ENCODE measurements around the gene CDS2. TPM values are rescaled to one million over a fixed set of nuclear protein-coding genes. Genes with fewer than 3 reads are reported as not detected.

The CDS2 gene
- polyA plus RNA-seq, 1 donor from 2014 or later: 66.7 TPM

- H4K20me1 ChIP-seq (ENCODE audit: insufficient read depth): no peaks in the 10 kb centered on the region
- no peaks in the 10 kb centered on the region for H3K9me2 ChIP-seq (ENCODE audit: insufficient read depth, low read length)
- no peak overlapping the region for H3K4me3 ChIP-seq (ENCODE audit: low read length)
- H3K36me3 ChIP-seq (ENCODE audit: insufficient read depth, low read length): no peaks in the 10 kb centered on the region
- no peak overlapping the region for H3K27ac ChIP-seq (ENCODE audit: low read length)
- H3K9ac ChIP-seq (ENCODE audit: low read length): no peak overlapping the region
- H3K79me2 ChIP-seq (replicated peaks; ENCODE audit: insufficient read depth, low read length): no peaks in the 10 kb centered on the region
- TF ChIP-seq RAD21 (conservative IDR thresholded peaks at IDR 0.05): no peak
- TF ChIP-seq EZH2 (IDR thresholded peaks at IDR 0.05; ENCODE audit: borderline replicate concordance, insufficient read depth, low read length, poor library complexity, severe bottlenecking): no peak
- TF ChIP-seq POLR2AphosphoS5 (IDR thresholded peaks at IDR 0.05): no peak
- no peak for TF ChIP-seq EP300 (conservative IDR thresholded peaks at IDR 0.05; ENCODE audit: poor library complexity, severe bottlenecking)
- no peak for TF ChIP-seq CTCF (IDR thresholded peaks at IDR 0.05; ENCODE audit: poor library complexity, severe bottlenecking)
- TF ChIP-seq SMC3 (conservative IDR thresholded peaks at IDR 0.05; ENCODE audit: poor library complexity): no peak
- TF ChIP-seq REST (IDR thresholded peaks at IDR 0.05; ENCODE audit: borderline replicate concordance): no peak
- TF ChIP-seq TAF1 (IDR thresholded peaks at IDR 0.05; ENCODE audit: low read depth): no peak
- TF ChIP-seq MXI1 (conservative IDR thresholded peaks at IDR 0.05; ENCODE audit: poor library complexity, severe bottlenecking): no peak
- no peak overlapping the region for H3K4me2 ChIP-seq (ENCODE audit: low read length)
- H3F3A ChIP-seq (ENCODE audit: insufficient read depth, low read length, poor library complexity, severe bottlenecking): no peaks in the 10 kb centered on the region
- H2AFZ ChIP-seq (ENCODE audit: low read depth, low read length): no peak overlapping the region
- H3K9me3 ChIP-seq (ENCODE audit: low read length): no peaks in the 10 kb centered on the region
- no peaks in the 10 kb centered on the region for H3K27me3 ChIP-seq (ENCODE audit: insufficient read depth, low read depth, low read length)
These were observed 41.4 kb upstream of the CDS2 start for GRCh38 chr20:5085380-5085779.

- Histone ChIP-seq H3K36me3 (ENCODE audit: insufficient read depth, low read length) (no peaks in the 10 kb centered on the region), H3K4me3 (ENCODE audit: low read length) (no peak overlapping the region), H3K4me2 (ENCODE audit: low read length) (no peak overlapping the region), H3K9me2 (ENCODE audit: insufficient read depth, low read length) (no peaks in the 10 kb centered on the region), H3K9ac (ENCODE audit: low read length) (no peak overlapping the region), H3K79me2 (replicated peaks; ENCODE audit: insufficient read depth, low read length) (no peaks in the 10 kb centered on the region), H3F3A (ENCODE audit: insufficient read depth, low read length, poor library complexity, severe bottlenecking) (no peaks in the 10 kb centered on the region), H3K27ac (ENCODE audit: low read length) (no peak overlapping the region), H3K27me3 (ENCODE audit: insufficient read depth, low read depth, low read length) (no peaks in the 10 kb centered on the region), H3K9me3 (ENCODE audit: low read length) (no peaks in the 10 kb centered on the region), H2AFZ (ENCODE audit: low read depth, low read length) (no peak overlapping the region), H4K20me1 (ENCODE audit: insufficient read depth) (no peaks in the 10 kb centered on the region)
- TF ChIP-seq CTCF (IDR thresholded peaks at IDR 0.05; ENCODE audit: poor library complexity, severe bottlenecking) (no peak), TAF1 (IDR thresholded peaks at IDR 0.05; ENCODE audit: low read depth) (no peak), POLR2AphosphoS5 (IDR thresholded peaks at IDR 0.05) (no peak), SMC3 (conservative IDR thresholded peaks at IDR 0.05; ENCODE audit: poor library complexity) (no peak), EP300 (conservative IDR thresholded peaks at IDR 0.05; ENCODE audit: poor library complexity, severe bottlenecking) (no peak), EZH2 (IDR thresholded peaks at IDR 0.05; ENCODE audit: borderline replicate concordance, insufficient read depth, low read length, poor library complexity, severe bottlenecking) (no peak), REST (IDR thresholded peaks at IDR 0.05; ENCODE audit: borderline replicate concordance) (no peak), RAD21 (conservative IDR thresholded peaks at IDR 0.05) (no peak), MXI1 (conservative IDR thresholded peaks at IDR 0.05; ENCODE audit: poor library complexity, severe bottlenecking) (no peak)
These were observed 38.1 kb upstream of the CDS2 start for GRCh38 chr20:5088688-5089087.
